Measurements from ENCODE around the gene TEAD2. TPM values are rescaled to one million over a fixed set of nuclear protein-coding genes. Genes with fewer than 3 reads are reported as not detected.

The TEAD2 gene
- total and polyA plus RNA-seq, 9 of the 15 experiments (the other 6 are each of a cell fraction or from before 2014, with no cell fraction given) = 1.6 to 27.0 (median 13.9) TPM

DNA sequence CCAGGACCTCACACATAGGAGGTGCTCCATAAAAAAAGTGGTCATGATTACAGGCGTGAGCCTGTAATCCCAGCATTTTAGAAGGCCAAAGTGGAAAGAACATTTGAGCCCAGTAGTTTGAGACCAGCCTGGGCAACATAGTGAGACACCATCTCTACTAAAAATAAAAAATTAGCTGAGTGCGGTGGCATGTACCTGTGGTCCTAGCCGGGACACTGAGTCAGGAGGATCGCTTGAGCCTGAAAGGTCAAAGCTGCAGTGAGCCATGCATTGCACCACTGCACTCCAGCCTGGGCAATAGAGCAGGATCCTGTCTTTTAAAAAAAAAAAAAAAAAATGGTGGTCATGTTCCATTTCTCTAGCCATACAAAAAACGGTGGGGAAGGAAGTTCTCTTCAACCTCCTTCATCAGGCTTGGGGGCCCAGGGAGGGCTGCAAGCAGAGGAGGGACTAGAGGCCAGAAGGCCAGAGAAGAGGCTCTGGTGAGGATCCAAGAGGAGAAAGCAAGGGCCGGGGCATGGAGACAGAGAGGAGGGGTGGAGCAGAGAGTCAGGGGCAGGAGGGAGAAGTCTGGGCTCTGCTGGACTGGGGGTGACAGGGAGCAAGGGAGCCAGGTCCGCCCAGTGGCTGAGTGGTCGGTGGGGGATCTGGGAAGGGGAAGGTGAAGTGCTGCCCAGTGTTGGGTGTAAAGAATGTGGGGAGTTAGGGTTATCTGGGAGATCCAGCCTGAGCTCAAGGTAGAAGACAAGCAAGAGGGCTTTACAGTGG, 34.7 kb upstream of the TEAD2 start:
- peaks cover 0 to 21% of the 10 kb centered on the region in 2 experiments; a peak in 3 of 5 replicates for H3K4me1 ChIP-seq (replicated peaks in 1 of 2; ENCODE audit: control insufficient read depth in 2 of 2, insufficient read depth in 2 of 2, low read length in 2 of 2)
- FAIRE-seq (no peak), ATAC-seq (no peak), DNase-seq (ENCODE audit: extremely low read depth in 1 of 4, low spot score in 3 of 4) (no peak)
- no peak overlapping the region for H3K27ac ChIP-seq (ENCODE audit: extremely low read depth, low read depth, low read length)
- in situ Hi-C loops (cut with MboI) = no loop called here
- ChIA-PET CTCF (ENCODE audit: low intra/inter-chr PET ratio) (interaction anchor here (0.6 kb wide), 2 partner anchors 11 to 74 kb away, joined by 3 to 4 read pairs; no protein-coding TSS in a partner anchor), POLR2A (interaction anchor here (1.0 to 1.9 kb wide), 2 partner anchors 10 to 14 kb away, joined by 4 to 8 read pairs; no protein-coding TSS in a partner anchor)
- no peaks in the 10 kb centered on the region for H3K79me2 ChIP-seq (ENCODE audit: control insufficient read depth, insufficient read depth, low read length)
- H2AFZ ChIP-seq (ENCODE audit: low read depth, low read length) = no peak overlapping the region
- H3K9me1 ChIP-seq (ENCODE audit: control insufficient read depth, insufficient read depth, low read length) = no peaks in the 10 kb centered on the region
- TF ChIP-seq GABPB2 (CRISPR knock-in tag; conservative IDR thresholded peaks at IDR 0.05) (no peak), E2F3 (CRISPR knock-in tag; IDR thresholded peaks at IDR 0.05) (no peak), NELFE (IDR thresholded peaks at IDR 0.05; ENCODE audit: insufficient read depth, insufficient read length) (no peak), ZNF121 (CRISPR knock-in tag; conservative IDR thresholded peaks at IDR 0.05) (peak; percentile 22), SUPT5H (IDR thresholded peaks at IDR 0.05) (no peak), ETV6 (IDR thresholded peaks at IDR 0.05; ENCODE audit: borderline replicate concordance in 1 of 2, low read depth in 2 of 2, low read length in 1 of 2) (no peak), ETV6 (CRISPR knock-in tag; IDR thresholded peaks at IDR 0.05; ENCODE audit: borderline replicate concordance) (no peak)
- TF ChIP-seq, protein P1, sequence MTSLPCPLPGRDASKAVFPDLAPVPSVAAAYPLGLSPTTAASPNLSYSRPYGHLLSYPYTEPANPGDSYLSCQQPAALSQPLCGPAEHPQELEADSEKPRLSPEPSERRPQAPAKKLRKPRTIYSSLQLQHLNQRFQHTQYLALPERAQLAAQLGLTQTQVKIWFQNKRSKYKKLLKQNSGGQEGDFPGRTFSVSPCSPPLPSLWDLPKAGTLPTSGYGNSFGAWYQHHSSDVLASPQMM (CRISPR knock-in tag; IDR thresholded peaks at IDR 0.05) = no peak
- TF ChIP-seq, protein P2, sequence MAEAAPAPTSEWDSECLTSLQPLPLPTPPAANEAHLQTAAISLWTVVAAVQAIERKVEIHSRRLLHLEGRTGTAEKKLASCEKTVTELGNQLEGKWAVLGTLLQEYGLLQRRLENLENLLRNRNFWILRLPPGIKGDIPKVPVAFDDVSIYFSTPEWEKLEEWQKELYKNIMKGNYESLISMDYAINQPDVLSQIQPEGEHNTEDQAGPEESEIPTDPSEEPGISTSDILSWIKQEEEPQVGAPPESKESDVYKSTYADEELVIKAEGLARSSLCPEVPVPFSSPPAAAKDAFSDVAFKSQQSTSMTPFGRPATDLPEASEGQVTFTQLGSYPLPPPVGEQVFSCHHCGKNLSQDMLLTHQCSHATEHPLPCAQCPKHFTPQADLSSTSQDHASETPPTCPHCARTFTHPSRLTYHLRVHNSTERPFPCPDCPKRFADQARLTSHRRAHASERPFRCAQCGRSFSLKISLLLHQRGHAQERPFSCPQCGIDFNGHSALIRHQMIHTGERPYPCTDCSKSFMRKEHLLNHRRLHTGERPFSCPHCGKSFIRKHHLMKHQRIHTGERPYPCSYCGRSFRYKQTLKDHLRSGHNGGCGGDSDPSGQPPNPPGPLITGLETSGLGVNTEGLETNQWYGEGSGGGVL (CRISPR knock-in tag; IDR thresholded peaks at IDR 0.05) = no peak
- intact Hi-C loops (cut with micrococcal nuclease) = no loop called here
- peak overlapping the region in 1 of 2 experiments; percentile 76; a peak in 1 of 4 replicates for H3K9ac ChIP-seq (ENCODE audit: insufficient read depth in 1 of 2, low read depth in 2 of 2, low read length in 2 of 2)
- no peak overlapping the region for H3K4me2 ChIP-seq (ENCODE audit: insufficient read depth, low read length)
- H3K27me3 ChIP-seq (ENCODE audit: control insufficient read depth in 2 of 2, insufficient read depth in 2 of 2, low read length in 2 of 2) = no peaks in the 10 kb centered on the region
- no peaks in the 10 kb centered on the region for H3K36me3 ChIP-seq (ENCODE audit: control insufficient read depth, insufficient read depth, low read length)
- no peaks in the 10 kb centered on the region for H3K9me3 ChIP-seq (replicated peaks; ENCODE audit: control insufficient read depth, insufficient read depth, low read depth, low read length)
- no peaks in the 10 kb centered on the region for H4K20me1 ChIP-seq (replicated peaks; ENCODE audit: control insufficient read depth, insufficient read depth, low read length)
- no peak overlapping the region for H3K4me3 ChIP-seq
- BruUV-seq (replicated peaks) = no TSS peak
- 23% methylated on average over 8 of the region's 8 CpGs for WGBS (ENCODE audit: insufficient coverage, low coverage, missing lambda C conversion rate)

All from K562 (cell line).